HepG2 (cell line): ENCODE data around the gene KIF6. TPM values are rescaled to one million over a fixed set of nuclear protein-coding genes. Genes with fewer than 3 reads are reported as not detected.

Experiments used
- FOXO1 ChIP-seq: sonication (generic); formaldehyde crosslinking; IDR thresholded peaks from 2 replicates; pipeline ENCODE4 v1.4.0; 2020; ENCODE audit warnings: missing genetic modification reagents
- GABPA ChIP-seq, 2 experiments: IDR thresholded peaks; 2 replicates each; pipeline ENCODE4 v1.6.1; 2011 to 2016; ENCODE audit warnings: low read depth in 2 of 2, low read length in 1 of 2, missing biosample characterization in 1 of 2, missing genetic modification characterization in 1 of 2
- GPN1 ChIP-seq: sonication (generic); formaldehyde crosslinking; IDR thresholded peaks from 2 replicates; pipeline ENCODE4 v1.5.1; 2020; ENCODE audit warnings: missing genetic modification reagents, borderline replicate concordance
- GRHL1 ChIP-seq: sonication (generic); formaldehyde crosslinking; conservative IDR thresholded peaks from 2 replicates; pipeline ENCODE4 v1.8.0; 2022; ENCODE audit warnings: missing genetic modification reagents
- HMG20A ChIP-seq: IDR thresholded peaks from 2 replicates; pipeline ENCODE4 v1.6.1; 2016; ENCODE audit warnings: borderline replicate concordance
- KDM3A ChIP-seq: IDR thresholded peaks from 2 replicates; pipeline ENCODE4 v1.6.1; 2018; ENCODE audit warnings: low read depth, missing compliant biosample characterization
- MIER2 ChIP-seq: IDR thresholded peaks from 2 replicates; pipeline ENCODE4 v1.6.1; 2016; ENCODE audit warnings: missing biosample characterization, missing genetic modification reagents
- MXD4 ChIP-seq: IDR thresholded peaks from 2 replicates; pipeline ENCODE4 v1.6.1; 2016; ENCODE audit warnings: mild to moderate bottlenecking, missing biosample characterization, missing genetic modification reagents
- MZF1 ChIP-seq: sonication (generic); formaldehyde crosslinking; IDR thresholded peaks from 2 replicates; pipeline ENCODE4 v1.8.1; 2023; ENCODE audit warnings: mild to moderate bottlenecking, missing genetic modification reagents, borderline replicate concordance
- NCOA5 ChIP-seq: sonication (generic); formaldehyde crosslinking; IDR thresholded peaks from 2 replicates; pipeline ENCODE4 v1.4.0; 2020; ENCODE audit warnings: missing genetic modification reagents
- NR1H2 ChIP-seq: sonication (generic); formaldehyde crosslinking; IDR thresholded peaks from 2 replicates; pipeline ENCODE4 v1.8.1; 2022; ENCODE audit warnings: low read depth, missing genetic modification reagents, borderline replicate concordance
- NR2F2 ChIP-seq: IDR thresholded peaks from 2 replicates; pipeline ENCODE4 v1.6.1; 2012; ENCODE audit warnings: low read depth, inconsistent platforms, borderline replicate concordance
- PRDM15 ChIP-seq: sonication (generic); formaldehyde crosslinking; IDR thresholded peaks from 2 replicates; pipeline ENCODE4 v1.4.0; 2020; ENCODE audit warnings: missing genetic modification reagents
- RAD51 ChIP-seq: fragments of 450-650 bp; IDR thresholded peaks from 2 replicates; pipeline ENCODE4 v1.6.1; 2016; ENCODE audit warnings: borderline replicate concordance
- SAFB2 ChIP-seq: sonication (generic); formaldehyde crosslinking; IDR thresholded peaks from 2 replicates; pipeline ENCODE4 v1.5.1; 2020; ENCODE audit warnings: missing genetic modification reagents, low read depth, mild to moderate bottlenecking, borderline replicate concordance
- TBP ChIP-seq: sonication (generic); formaldehyde crosslinking; IDR thresholded peaks from 2 replicates; pipeline ENCODE4 v1.5.0; 2020; ENCODE audit warnings: missing genetic modification reagents
- ZBTB25 ChIP-seq: IDR thresholded peaks from 2 replicates; pipeline ENCODE4 v1.6.1; 2018; ENCODE audit warnings: missing genetic modification reagents
- ZMYM3 ChIP-seq: sonication (generic); formaldehyde crosslinking; IDR thresholded peaks from 2 replicates; pipeline ENCODE4 v1.5.1; 2020; ENCODE audit warnings: mild to moderate bottlenecking, missing genetic modification reagents
- ZNF543 ChIP-seq: sonication (generic); formaldehyde crosslinking; IDR thresholded peaks from 2 replicates; pipeline ENCODE4 v1.4.0; 2020; ENCODE audit warnings: mild to moderate bottlenecking, missing genetic modification reagents
- ZNF644 ChIP-seq: IDR thresholded peaks from 2 replicates; pipeline ENCODE4 v1.6.1; 2016; ENCODE audit warnings: low read depth
- ZSCAN20 ChIP-seq: sonication (generic); formaldehyde crosslinking; IDR thresholded peaks from 2 replicates; pipeline ENCODE4 v1.4.0; 2020; ENCODE audit warnings: missing genetic modification reagents, mild to moderate bottlenecking, borderline replicate concordance
- polyA plus RNA-seq, 8 experiments: library from polyadenylated mRNA; depleted of rRNA in 3 of 8; stranded (reverse) in 7 of 8; unstranded in 1 of 8; fragments of >200 nt; fragmentation: Illumina TruSeq in 4 of 8; extraction: Trizol in 4 of 8; gene quantifications; 2 replicates each; pipeline versions ENCODE4 v1.2.1 to v1.2.3, GENCODE V29; 2011 to 2016; ENCODE audit warnings: low read depth in 4 of 8, missing spikeins in 1 of 8, mixed read lengths in 1 of 8; ENCODE audit not compliant: insufficient read depth in 1 of 8
- total RNA-seq, 5 experiments: library from RNA; depleted of rRNA; stranded (reverse); fragments of >200 nt; fragmentation: Illumina TruSeq; extraction: Trizol; gene quantifications; 2 replicates each; pipeline ENCODE4 v1.2.3, GENCODE V29; 2016; ENCODE audit warnings: low read depth in 1 of 5
- TF ChIP-seq, protein P1 (sequence below): sonication (generic); formaldehyde crosslinking; IDR thresholded peaks from 2 replicates; pipeline ENCODE4 v1.4.0; 2020; ENCODE audit warnings: missing genetic modification reagents
- TF ChIP-seq, protein P2 (sequence below): sonication (generic); formaldehyde crosslinking; IDR thresholded peaks from 2 replicates; pipeline ENCODE4 v1.4.0; 2020; ENCODE audit warnings: low read depth, mild to moderate bottlenecking, missing genetic modification reagents

The KIF6 gene
- total and polyA plus RNA-seq, 2 of the 13 experiments (the other 11 are each of a cell fraction or from before 2014, with no cell fraction given) = 0.04 to 0.27 TPM

DNA sequence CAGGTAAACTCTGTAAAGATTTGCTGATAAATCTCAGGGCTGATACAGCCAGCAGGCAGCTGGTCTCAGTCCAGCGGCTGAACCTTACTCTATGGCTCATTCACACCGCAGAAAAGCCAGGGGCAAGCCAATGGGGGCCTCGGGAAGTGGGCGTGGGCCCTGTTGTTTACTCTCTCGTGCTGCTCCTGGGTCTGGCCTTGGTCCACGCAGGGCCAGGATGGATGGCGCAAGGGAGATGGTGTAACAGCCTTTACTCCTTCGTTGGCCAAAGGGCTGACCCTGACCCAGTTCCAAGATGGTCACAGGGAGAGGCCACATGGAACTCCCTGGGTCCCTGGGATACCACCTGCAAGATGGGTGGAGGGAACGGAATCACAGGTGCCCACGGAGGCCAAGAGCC, 427.1 kb downstream of the KIF6 start (continued):
- TF ChIP-seq ZNF543 (CRISPR knock-in tag) (no peak), TBP (no peak), ZSCAN20 (CRISPR knock-in tag) (no peak), MZF1 (no peak), GRHL1 (no peak), NR2F2 (no peak), RAD51 (no peak), ZMYM3 (CRISPR knock-in tag) (0 out of 2 replicates have a peak, but pooled peaks have one; percentile 26), KDM3A (no peak), NCOA5 (no peak), NR1H2 (no peak), ZBTB25 (CRISPR knock-in tag) (0 out of 2 replicates have a peak, but pooled peaks have one; percentile 51), PRDM15 (CRISPR knock-in tag) (no peak), GABPA (IDR thresholded peaks at IDR 0.05; ENCODE audit: low read depth, low read length) (no peak), GABPA (CRISPR knock-in tag; IDR thresholded peaks at IDR 0.05; ENCODE audit: low read depth) (no peak), GPN1 (no peak), MXD4 (no peak), HMG20A (peak; percentile 68; the same call in 1 of the 2 replicates), ZNF644 (CRISPR knock-in tag) (peak; percentile 85), SAFB2 (no peak), FOXO1 (peak; percentile 71; the same call in 1 of the 2 replicates), MIER2 (CRISPR knock-in tag) (0 out of 2 replicates have a peak, but pooled peaks have one; percentile 6)
- TF ChIP-seq, protein P1, sequence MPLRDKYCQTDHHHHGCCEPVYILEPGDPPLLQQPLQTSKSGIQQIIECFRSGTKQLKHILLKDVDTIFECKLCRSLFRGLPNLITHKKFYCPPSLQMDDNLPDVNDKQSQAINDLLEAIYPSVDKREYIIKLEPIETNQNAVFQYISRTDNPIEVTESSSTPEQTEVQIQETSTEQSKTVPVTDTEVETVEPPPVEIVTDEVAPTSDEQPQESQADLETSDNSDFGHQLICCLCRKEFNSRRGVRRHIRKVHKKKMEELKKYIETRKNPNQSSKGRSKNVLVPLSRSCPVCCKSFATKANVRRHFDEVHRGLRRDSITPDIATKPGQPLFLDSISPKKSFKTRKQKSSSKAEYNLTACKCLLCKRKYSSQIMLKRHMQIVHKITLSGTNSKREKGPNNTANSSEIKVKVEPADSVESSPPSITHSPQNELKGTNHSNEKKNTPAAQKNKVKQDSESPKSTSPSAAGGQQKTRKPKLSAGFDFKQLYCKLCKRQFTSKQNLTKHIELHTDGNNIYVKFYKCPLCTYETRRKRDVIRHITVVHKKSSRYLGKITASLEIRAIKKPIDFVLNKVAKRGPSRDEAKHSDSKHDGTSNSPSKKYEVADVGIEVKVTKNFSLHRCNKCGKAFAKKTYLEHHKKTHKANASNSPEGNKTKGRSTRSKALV (CRISPR knock-in tag) = no peak
- TF ChIP-seq, protein P2, sequence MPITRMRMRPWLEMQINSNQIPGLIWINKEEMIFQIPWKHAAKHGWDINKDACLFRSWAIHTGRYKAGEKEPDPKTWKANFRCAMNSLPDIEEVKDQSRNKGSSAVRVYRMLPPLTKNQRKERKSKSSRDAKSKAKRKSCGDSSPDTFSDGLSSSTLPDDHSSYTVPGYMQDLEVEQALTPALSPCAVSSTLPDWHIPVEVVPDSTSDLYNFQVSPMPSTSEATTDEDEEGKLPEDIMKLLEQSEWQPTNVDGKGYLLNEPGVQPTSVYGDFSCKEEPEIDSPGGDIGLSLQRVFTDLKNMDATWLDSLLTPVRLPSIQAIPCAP (CRISPR knock-in tag) = no peak
